Panc1 (cell line): ENCODE measurements around the gene ANKMY1. TPM values are rescaled to one million over a fixed set of nuclear protein-coding genes. Genes with fewer than 3 reads are reported as not detected.

Experiments used
- ATAC-seq: fragments of 200-7000 bp; cut with Tn5 transposase; 2 replicates; pipeline ENCODE4 v1.9.1; 2020; ENCODE audit warnings: mild to moderate bottlenecking, moderate library complexity
- BruUV-seq: library from RNA; stranded (reverse); fragments of 400-500 nt; replicated peaks from 2 replicates; lab custom pipeline; 2021; lab: Mats Ljungman, UMichigan
- CTCF ChIA-PET: fragments of 300-600 bp; sonication (Branson Sonifier 250); formaldehyde crosslinking; loops from one replicate; lab custom pipeline; 2022; ENCODE audit warnings: antibody characterized with exemption; lab: Charles Lee
- POLR2A ChIA-PET: fragments of 300-600 bp; sonication (Branson Sonifier 250); formaldehyde crosslinking; loops from one replicate; lab custom pipeline; 2022; ENCODE audit warnings: antibody characterized with exemption; lab: Charles Lee
- DNase-seq: peaks from one replicate; pipeline ENCODE4 v3.0.0-alpha.2; 2010; ENCODE audit warnings: low read depth, low spot score
- H3K27ac ChIP-seq: 2 replicates; pipeline ENCODE4 v1.5.1; 2011; ENCODE audit warnings: mild to moderate bottlenecking, low read length, inconsistent platforms
- H3K27me3 ChIP-seq: fragments of 200-500 bp; sonication (Bioruptor generic); 2 replicates; pipeline ENCODE4 v1.6.0; 2014; ENCODE audit warnings: low read length, inconsistent platforms; ENCODE audit not compliant: control insufficient read depth, insufficient read depth
- H3K36me3 ChIP-seq: fragments of 200-500 bp; sonication (Bioruptor generic); 2 replicates; pipeline ENCODE4 v1.5.1; 2014; ENCODE audit warnings: inconsistent platforms, mild to moderate bottlenecking, low read length, moderate library complexity; ENCODE audit not compliant: control insufficient read depth, insufficient read depth
- H3K4me1 ChIP-seq: 2 replicates; pipeline ENCODE4 v1.5.1; 2011; ENCODE audit warnings: inconsistent platforms, mild to moderate bottlenecking, low read length, moderate library complexity; ENCODE audit not compliant: control insufficient read depth, insufficient read depth
- H3K4me3 ChIP-seq, 2 experiments: 2 replicates each; pipeline ENCODE4 v1.5.1; 2011 to 2012; ENCODE audit warnings: low read depth in 2 of 2, low read length in 2 of 2, mild to moderate bottlenecking in 2 of 2, inconsistent platforms in 1 of 2, moderate library complexity in 1 of 2
- H3K9me3 ChIP-seq: fragments of 200-500 bp; sonication (Bioruptor generic); 2 replicates; pipeline ENCODE4 v1.5.1; 2014; ENCODE audit warnings: low read depth, mild to moderate bottlenecking, inconsistent platforms, low read length, moderate library complexity; ENCODE audit not compliant: control insufficient read depth, insufficient read depth
- POLR2AphosphoS5 ChIP-seq: IDR thresholded peaks from 2 replicates; pipeline ENCODE4 v1.6.1; 2012; ENCODE audit warnings: mild to moderate bottlenecking, low read depth, low read length, moderate library complexity
- SIN3A ChIP-seq: IDR thresholded peaks from 2 replicates; pipeline ENCODE4 v1.6.1; 2012; ENCODE audit warnings: low read depth, mild to moderate bottlenecking, low read length, moderate library complexity, borderline replicate concordance; ENCODE audit not compliant: insufficient read depth
- TCF7L2 ChIP-seq: IDR thresholded peaks from 2 replicates; pipeline ENCODE4 v1.6.1; 2011; ENCODE audit warnings: mild to moderate bottlenecking, low read depth, low read length, inconsistent platforms
- in situ Hi-C: cut with HindIII; loops from 2 replicates; pipeline ENCODE4 v1.10.0; 2016; ENCODE audit warnings: low sequenced_read_pairs, low pct_unique_long_range_greater_than_20kb
- intact Hi-C: fragments of 100-400 bp; cut with micrococcal nuclease; formaldehyde crosslinking; loops from one replicate; pipeline ENCODE4 v1.10.0; 2022; ENCODE audit not compliant: unreplicated experiment
- total RNA-seq: library from RNA; stranded (reverse); gene quantifications from one replicate; pipeline ENCODE4 v1.2.1, GENCODE V29; 2021; ENCODE audit not compliant: unreplicated experiment
- TF ChIP-seq, protein P1 (sequence below): fragments of 450-650 bp; IDR thresholded peaks from 2 replicates; pipeline ENCODE4 v1.5.1; 2017; ENCODE audit warnings: mild to moderate bottlenecking
- TF ChIP-seq, protein P2 (sequence below), 2 experiments: IDR thresholded peaks; 2 replicates each; pipeline ENCODE4 v1.6.1; 2011 to 2012; ENCODE audit warnings: low read depth in 2 of 2, control low read depth in 1 of 2, low read length in 1 of 2, mild to moderate bottlenecking in 1 of 2, moderate library complexity in 1 of 2; ENCODE audit not compliant: insufficient read depth in 1 of 2

The ANKMY1 gene
- total RNA-seq, 1 experiment from 2014 or later, result 19.5 TPM

DNA sequence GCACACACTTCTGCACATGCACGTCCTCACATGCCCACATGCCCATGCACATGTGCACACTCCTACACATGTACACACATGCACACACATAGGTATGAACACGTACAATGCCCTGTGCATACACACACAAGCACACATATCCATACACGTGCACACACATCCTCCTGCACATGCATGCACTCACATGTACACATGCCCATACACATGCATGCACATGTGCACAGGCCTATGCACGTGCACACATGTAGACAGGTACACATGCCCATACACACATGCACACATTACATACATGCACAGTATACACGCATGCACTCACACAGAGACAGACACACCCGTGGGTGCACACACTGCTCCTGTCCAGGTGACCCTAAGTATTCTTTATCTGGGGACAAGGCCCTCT is 88.0 kb downstream of the ANKMY1 start:
- ATAC-seq, result no peak
- TF ChIP-seq SIN3A, result no peak
- TF ChIP-seq, protein P1, sequence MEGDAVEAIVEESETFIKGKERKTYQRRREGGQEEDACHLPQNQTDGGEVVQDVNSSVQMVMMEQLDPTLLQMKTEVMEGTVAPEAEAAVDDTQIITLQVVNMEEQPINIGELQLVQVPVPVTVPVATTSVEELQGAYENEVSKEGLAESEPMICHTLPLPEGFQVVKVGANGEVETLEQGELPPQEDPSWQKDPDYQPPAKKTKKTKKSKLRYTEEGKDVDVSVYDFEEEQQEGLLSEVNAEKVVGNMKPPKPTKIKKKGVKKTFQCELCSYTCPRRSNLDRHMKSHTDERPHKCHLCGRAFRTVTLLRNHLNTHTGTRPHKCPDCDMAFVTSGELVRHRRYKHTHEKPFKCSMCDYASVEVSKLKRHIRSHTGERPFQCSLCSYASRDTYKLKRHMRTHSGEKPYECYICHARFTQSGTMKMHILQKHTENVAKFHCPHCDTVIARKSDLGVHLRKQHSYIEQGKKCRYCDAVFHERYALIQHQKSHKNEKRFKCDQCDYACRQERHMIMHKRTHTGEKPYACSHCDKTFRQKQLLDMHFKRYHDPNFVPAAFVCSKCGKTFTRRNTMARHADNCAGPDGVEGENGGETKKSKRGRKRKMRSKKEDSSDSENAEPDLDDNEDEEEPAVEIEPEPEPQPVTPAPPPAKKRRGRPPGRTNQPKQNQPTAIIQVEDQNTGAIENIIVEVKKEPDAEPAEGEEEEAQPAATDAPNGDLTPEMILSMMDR, result no peak
- TF ChIP-seq, protein P2, sequence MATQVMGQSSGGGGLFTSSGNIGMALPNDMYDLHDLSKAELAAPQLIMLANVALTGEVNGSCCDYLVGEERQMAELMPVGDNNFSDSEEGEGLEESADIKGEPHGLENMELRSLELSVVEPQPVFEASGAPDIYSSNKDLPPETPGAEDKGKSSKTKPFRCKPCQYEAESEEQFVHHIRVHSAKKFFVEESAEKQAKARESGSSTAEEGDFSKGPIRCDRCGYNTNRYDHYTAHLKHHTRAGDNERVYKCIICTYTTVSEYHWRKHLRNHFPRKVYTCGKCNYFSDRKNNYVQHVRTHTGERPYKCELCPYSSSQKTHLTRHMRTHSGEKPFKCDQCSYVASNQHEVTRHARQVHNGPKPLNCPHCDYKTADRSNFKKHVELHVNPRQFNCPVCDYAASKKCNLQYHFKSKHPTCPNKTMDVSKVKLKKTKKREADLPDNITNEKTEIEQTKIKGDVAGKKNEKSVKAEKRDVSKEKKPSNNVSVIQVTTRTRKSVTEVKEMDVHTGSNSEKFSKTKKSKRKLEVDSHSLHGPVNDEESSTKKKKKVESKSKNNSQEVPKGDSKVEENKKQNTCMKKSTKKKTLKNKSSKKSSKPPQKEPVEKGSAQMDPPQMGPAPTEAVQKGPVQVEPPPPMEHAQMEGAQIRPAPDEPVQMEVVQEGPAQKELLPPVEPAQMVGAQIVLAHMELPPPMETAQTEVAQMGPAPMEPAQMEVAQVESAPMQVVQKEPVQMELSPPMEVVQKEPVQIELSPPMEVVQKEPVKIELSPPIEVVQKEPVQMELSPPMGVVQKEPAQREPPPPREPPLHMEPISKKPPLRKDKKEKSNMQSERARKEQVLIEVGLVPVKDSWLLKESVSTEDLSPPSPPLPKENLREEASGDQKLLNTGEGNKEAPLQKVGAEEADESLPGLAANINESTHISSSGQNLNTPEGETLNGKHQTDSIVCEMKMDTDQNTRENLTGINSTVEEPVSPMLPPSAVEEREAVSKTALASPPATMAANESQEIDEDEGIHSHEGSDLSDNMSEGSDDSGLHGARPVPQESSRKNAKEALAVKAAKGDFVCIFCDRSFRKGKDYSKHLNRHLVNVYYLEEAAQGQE (IDR thresholded peaks at IDR 0.05; ENCODE audit: insufficient read depth in 1 of 2, low read depth in 2 of 2, low read length in 1 of 2), result no peak
- TF ChIP-seq POLR2AphosphoS5, result no peak
- TF ChIP-seq TCF7L2, result no peak
- peaks cover 6% of the 10 kb centered on the region; the same call in 1 of the 2 replicates for H3K9me3 ChIP-seq
- no peak overlapping the region for H3K4me3 ChIP-seq
- no peaks in the 10 kb centered on the region for H3K36me3 ChIP-seq
- POLR2A ChIA-PET, result no interaction called here
- no peak for DNase-seq
- H3K27me3 ChIP-seq, result no peaks in the 10 kb centered on the region
- in situ Hi-C loops, result no loop called here
- BruUV-seq, result no TSS peak
- H3K4me1 ChIP-seq, result no peaks in the 10 kb centered on the region
- no peak overlapping the region for H3K27ac ChIP-seq
- intact Hi-C loops, result no loop called here
- CTCF ChIA-PET, result no interaction called here

DNA sequence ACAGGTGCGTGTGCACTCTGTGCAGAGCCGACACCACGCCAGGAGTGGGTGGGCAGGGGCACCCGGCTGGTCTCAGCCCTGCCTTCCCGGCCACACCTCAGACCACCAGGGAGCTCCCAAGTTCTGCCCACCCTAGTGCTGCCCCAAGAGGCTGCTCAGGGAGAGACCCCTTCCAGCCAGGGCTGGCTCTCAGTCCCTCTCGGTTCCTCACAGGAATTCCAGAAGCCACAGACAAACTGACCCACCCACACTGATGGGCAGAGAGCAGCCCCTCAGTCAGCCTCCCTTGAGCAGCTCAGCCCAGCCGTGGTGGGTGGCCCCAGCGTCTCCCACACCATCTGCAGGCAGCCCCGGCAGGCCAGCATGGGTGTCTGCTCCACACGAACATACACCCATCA is 88.5 kb downstream of the ANKMY1 start:
- no peaks in the 10 kb centered on the region for H3K4me1 ChIP-seq
- intact Hi-C loops, result no loop called here
- ChIA-PET POLR2A (no interaction called here), CTCF (no interaction called here)
- BruUV-seq, result no TSS peak
- H3K27ac ChIP-seq, result no peak overlapping the region
- no peak for DNase-seq
- in situ Hi-C loops, result no loop called here
- no peaks in the 10 kb centered on the region for H3K27me3 ChIP-seq
- no peaks in the 10 kb centered on the region for H3K36me3 ChIP-seq
- TF ChIP-seq SIN3A, result no peak
- TF ChIP-seq, protein P1, result no peak
- TF ChIP-seq, protein P2 (IDR thresholded peaks at IDR 0.05; ENCODE audit: insufficient read depth in 1 of 2, low read depth in 2 of 2, low read length in 1 of 2), result no peak
- no peak for TF ChIP-seq POLR2AphosphoS5
- TF ChIP-seq TCF7L2, result no peak
- ATAC-seq, result no peak
- H3K4me3 ChIP-seq, result no peak overlapping the region
- H3K9me3 ChIP-seq, result peaks cover 6% of the 10 kb centered on the region; the same call in 1 of the 2 replicates
